ENCODE results near the gene OST4. TPM values are rescaled to one million over a fixed set of nuclear protein-coding genes. Genes with fewer than 3 reads are reported as not detected.

OST4 gene
- total RNA-seq, 1 donor from 2014 or later: 379 TPM

DNA sequence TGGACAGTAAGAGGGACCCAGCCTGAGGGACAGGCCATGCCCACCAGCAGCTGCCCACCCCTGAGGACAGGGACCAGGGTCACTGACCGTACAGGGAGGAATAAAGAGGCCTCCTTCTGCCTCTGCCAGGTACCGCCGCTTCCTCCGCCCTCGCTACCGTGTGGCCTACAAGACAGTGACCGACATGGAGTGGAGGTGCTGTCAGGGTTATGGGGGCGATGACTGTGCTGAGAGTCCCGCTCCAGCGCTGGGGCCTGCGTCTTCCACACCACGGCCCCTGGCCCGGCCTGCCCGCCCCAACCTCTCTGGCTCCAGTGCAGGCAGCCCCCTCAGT is 9.1 kb upstream of the OST4 start:
- peak overlapping the region; percentile 31 for H3K4me3 Mint-ChIP-seq (ENCODE audit: unreplicated experiment)
- peaks cover 20% of the 10 kb centered on the region for H3K27me3 Mint-ChIP-seq (ENCODE audit: unreplicated experiment)
- H3K27ac Mint-ChIP-seq (ENCODE audit: unreplicated experiment): no peak overlapping the region
- peaks cover 21% of the 10 kb centered on the region for H3K4me1 Mint-ChIP-seq (ENCODE audit: unreplicated experiment)
- H3K9me3 Mint-ChIP-seq (ENCODE audit: unreplicated experiment): no peaks in the 10 kb centered on the region
- TF ChIP-seq, protein P1, sequence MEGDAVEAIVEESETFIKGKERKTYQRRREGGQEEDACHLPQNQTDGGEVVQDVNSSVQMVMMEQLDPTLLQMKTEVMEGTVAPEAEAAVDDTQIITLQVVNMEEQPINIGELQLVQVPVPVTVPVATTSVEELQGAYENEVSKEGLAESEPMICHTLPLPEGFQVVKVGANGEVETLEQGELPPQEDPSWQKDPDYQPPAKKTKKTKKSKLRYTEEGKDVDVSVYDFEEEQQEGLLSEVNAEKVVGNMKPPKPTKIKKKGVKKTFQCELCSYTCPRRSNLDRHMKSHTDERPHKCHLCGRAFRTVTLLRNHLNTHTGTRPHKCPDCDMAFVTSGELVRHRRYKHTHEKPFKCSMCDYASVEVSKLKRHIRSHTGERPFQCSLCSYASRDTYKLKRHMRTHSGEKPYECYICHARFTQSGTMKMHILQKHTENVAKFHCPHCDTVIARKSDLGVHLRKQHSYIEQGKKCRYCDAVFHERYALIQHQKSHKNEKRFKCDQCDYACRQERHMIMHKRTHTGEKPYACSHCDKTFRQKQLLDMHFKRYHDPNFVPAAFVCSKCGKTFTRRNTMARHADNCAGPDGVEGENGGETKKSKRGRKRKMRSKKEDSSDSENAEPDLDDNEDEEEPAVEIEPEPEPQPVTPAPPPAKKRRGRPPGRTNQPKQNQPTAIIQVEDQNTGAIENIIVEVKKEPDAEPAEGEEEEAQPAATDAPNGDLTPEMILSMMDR (IDR thresholded peaks at IDR 0.05; ENCODE audit: unreplicated experiment): no peak
- peaks cover 3% of the 10 kb centered on the region for H3K36me3 Mint-ChIP-seq (ENCODE audit: low read depth, unreplicated experiment)
- DNase-seq (ENCODE audit: low spot score): no peak

- peaks cover 26% of the 10 kb centered on the region for H3K4me1 Mint-ChIP-seq (ENCODE audit: unreplicated experiment)
- no peaks in the 10 kb centered on the region for H3K9me3 Mint-ChIP-seq (ENCODE audit: unreplicated experiment)
- DNase-seq (ENCODE audit: low spot score): no peak
Measured at GRCh38 chr2:27080140-27080469, 8.7 kb upstream of the OST4 start.

DNA sequence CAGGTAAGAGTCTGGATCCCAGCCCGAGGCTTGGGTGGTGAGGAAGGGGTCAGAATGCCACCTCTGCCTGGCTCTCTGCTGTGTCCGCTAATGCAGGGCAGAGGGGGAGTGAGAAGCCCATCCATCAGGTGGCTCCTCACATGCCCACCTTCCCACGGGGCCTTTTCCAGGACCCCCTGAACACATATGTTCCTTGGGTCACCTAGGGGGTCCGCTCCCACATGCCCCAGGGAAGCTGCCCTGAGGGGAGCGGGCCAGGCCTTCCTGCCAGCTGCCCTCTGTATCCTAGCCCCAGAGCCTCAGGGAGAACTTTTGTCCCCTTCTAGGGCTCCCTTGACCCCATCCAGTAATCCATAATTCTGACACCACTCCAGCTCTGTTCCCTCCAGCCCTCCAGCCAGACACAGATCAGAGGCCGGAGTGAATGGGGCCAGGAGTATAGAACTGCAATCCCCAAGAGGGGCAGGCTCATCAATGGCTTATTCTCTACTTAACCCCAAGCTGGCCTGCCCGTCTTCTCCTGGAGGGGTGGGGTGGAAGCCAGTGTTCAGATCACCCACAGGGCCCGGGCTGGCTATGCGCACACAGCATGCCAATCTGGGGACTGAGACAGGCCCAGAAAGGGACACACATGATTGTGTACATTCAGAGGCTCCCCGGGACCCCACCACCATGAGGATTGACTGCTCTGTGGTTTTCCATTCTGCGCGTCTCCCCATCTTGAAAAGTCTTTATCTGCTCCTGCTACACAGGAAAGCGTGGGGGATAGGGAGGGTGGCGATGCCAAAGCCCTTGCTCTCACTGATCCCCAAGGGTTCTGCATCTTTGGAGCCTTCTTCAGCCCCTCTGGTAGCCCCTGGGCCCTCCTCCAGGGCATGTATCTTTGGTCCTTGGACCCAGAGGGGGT is 8.0 kb upstream of the OST4 start:
- Mint-ChIP-seq H3K27ac (ENCODE audit: unreplicated experiment) (no peak overlapping the region), H3K27me3 (ENCODE audit: unreplicated experiment) (peaks cover 18% of the 10 kb centered on the region), H3K9me3 (ENCODE audit: unreplicated experiment) (no peaks in the 10 kb centered on the region), H3K4me1 (ENCODE audit: unreplicated experiment) (peaks cover 32% of the 10 kb centered on the region), H3K36me3 (ENCODE audit: low read depth, unreplicated experiment) (peaks cover 3% of the 10 kb centered on the region), H3K4me3 (ENCODE audit: unreplicated experiment) (no peak overlapping the region)
- no peak for DNase-seq (ENCODE audit: low spot score)
- TF ChIP-seq, protein P1 (IDR thresholded peaks at IDR 0.05; ENCODE audit: unreplicated experiment): no peak

More at GRCh38 chr2:27080140-27080469, 8.7 kb upstream of the OST4 start:
- no peak overlapping the region for H3K27ac Mint-ChIP-seq (ENCODE audit: unreplicated experiment)
- no peak overlapping the region for H3K4me3 Mint-ChIP-seq (ENCODE audit: unreplicated experiment)
- H3K36me3 Mint-ChIP-seq (ENCODE audit: low read depth, unreplicated experiment): peaks cover 3% of the 10 kb centered on the region
- TF ChIP-seq, protein P1 (IDR thresholded peaks at IDR 0.05; ENCODE audit: unreplicated experiment): no peak
- H3K27me3 Mint-ChIP-seq (ENCODE audit: unreplicated experiment): peaks cover 20% of the 10 kb centered on the region

- Mint-ChIP-seq H3K9me3 (ENCODE audit: unreplicated experiment) (no peaks in the 10 kb centered on the region), H3K27me3 (ENCODE audit: unreplicated experiment) (peaks cover 17% of the 10 kb centered on the region), H3K36me3 (ENCODE audit: low read depth, unreplicated experiment) (peaks cover 3% of the 10 kb centered on the region), H3K4me1 (ENCODE audit: unreplicated experiment) (peaks cover 38% of the 10 kb centered on the region), H3K4me3 (ENCODE audit: unreplicated experiment) (no peak within 1 kb of the TSS), H3K27ac (ENCODE audit: unreplicated experiment) (no peak within 1 kb of the TSS)
- TF ChIP-seq, protein P1 (IDR thresholded peaks at IDR 0.05; ENCODE audit: unreplicated experiment): no peak
- DNase-seq (ENCODE audit: low spot score): no peak
Measured at GRCh38 chr2:27078267-27079194, 7.1 kb upstream of the OST4 start, which contains the start of gene EMILIN1. TSS of gene EMILIN1 (plus strand) at chr2:27078615. CDS start at chr2:27079066, 451 bp downstream.

Data from endothelial cell (in vitro differentiated cells).